ENCODE measurements around the gene UBE3B. TPM values are rescaled to one million over a fixed set of nuclear protein-coding genes. Genes with fewer than 3 reads are reported as not detected.

UBE3B gene
- total RNA-seq, 4 donors from 2014 or later: 42.7 to 49.9 (median 46.3) TPM

- no peak for DNase-seq (ENCODE audit: low spot score in 2 of 2)
- WGBS, 2 donors: 79 to 84% methylated on average over 2 of the region's 2 CpGs
- no peak overlapping the region for H3K4me3 ChIP-seq (ENCODE audit: low read depth, poor library complexity, severe bottlenecking)
- no peak for TF ChIP-seq CTCF (IDR thresholded peaks at IDR 0.05)
- no peak for TF ChIP-seq POLR2A (IDR thresholded peaks at IDR 0.05)
- intact Hi-C loops (cut with DNase I; ENCODE audit: low total_unique reads): no loop called here
Observed at GRCh38 chr12:109542014-109542413, 64.6 kb downstream of the UBE3B start.

GRCh38 chr12:109542876-109543275, 65.4 kb downstream of the UBE3B start:
- intact Hi-C loops (cut with DNase I; ENCODE audit: low total_unique reads): no loop called here
- H3K4me3 ChIP-seq (ENCODE audit: low read depth, poor library complexity, severe bottlenecking): no peak overlapping the region
- DNase-seq (ENCODE audit: low spot score in 2 of 2): no peak
- TF ChIP-seq CTCF (IDR thresholded peaks at IDR 0.05) (no peak), POLR2A (IDR thresholded peaks at IDR 0.05) (no peak)
- 83 to 89% methylated on average over 6 of the region's 6 CpGs for WGBS, 2 donors

GRCh38 chr12:109544955-109545531, 67.6 kb downstream of the UBE3B start:
- TF ChIP-seq POLR2A (IDR thresholded peaks at IDR 0.05) (no peak), CTCF (IDR thresholded peaks at IDR 0.05) (no peak)
- intact Hi-C loops (cut with DNase I; ENCODE audit: low total_unique reads): no loop called here
- no peak for DNase-seq (ENCODE audit: low spot score in 2 of 2)
- no peak overlapping the region for H3K4me3 ChIP-seq (ENCODE audit: low read depth, poor library complexity, severe bottlenecking)
- WGBS, 2 donors: 17 to 28% methylated on average over 1 to 5 of the region's 7 CpGs

DNA sequence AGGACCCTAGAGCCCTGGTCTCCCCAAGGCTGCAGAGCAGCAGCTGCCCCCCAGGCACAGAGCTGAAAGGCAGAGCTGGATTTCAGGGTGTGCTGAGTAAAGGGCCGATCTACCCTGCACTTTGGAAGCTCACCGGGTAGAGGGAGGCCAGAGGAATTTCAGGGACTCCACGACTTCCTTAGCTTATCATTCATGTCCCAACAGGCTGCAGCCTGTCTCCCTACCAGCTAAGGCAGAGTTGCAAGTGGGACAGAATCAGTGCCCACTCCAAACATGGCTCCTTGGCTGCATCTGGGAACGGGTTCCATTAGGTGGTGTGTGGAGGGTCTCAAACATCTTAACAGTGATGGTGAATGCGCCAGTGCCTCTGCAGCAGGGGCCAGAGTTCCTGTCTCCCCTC, 68.4 kb downstream of the UBE3B start:
- DNase-seq (ENCODE audit: low spot score in 2 of 2): no peak
- intact Hi-C loops (cut with DNase I; ENCODE audit: low total_unique reads): no loop called here
- no peak overlapping the region for H3K4me3 ChIP-seq (ENCODE audit: low read depth, poor library complexity, severe bottlenecking)
- 46 to 50% methylated on average over 5 of the region's 5 CpGs for WGBS, 2 donors
- TF ChIP-seq CTCF (IDR thresholded peaks at IDR 0.05) (no peak), POLR2A (IDR thresholded peaks at IDR 0.05) (no peak)

DNA sequence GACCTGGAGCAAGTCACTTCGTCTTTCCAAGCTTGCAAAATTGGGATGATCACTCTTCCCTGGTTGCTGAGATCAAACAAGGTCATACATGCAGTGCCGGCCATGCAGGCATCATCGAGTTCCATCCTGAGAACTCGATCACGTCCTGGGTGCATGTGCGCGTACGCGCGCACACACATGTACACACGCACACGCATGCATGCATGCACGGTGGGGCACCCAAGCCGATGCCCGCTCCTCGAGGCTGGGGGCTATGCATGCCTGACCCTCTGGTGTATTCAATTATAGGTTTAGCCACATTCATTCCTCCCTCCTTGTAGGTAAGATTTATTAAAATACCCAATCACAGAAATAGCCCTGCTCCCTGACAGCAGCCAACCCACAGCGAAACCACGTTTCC, 69.9 kb downstream of the UBE3B start:
- no peak overlapping the region for H3K4me3 ChIP-seq (ENCODE audit: low read depth, poor library complexity, severe bottlenecking)
- no peak for DNase-seq (ENCODE audit: low spot score in 2 of 2)
- intact Hi-C loops (cut with DNase I; ENCODE audit: low total_unique reads): no loop called here
- TF ChIP-seq POLR2A (IDR thresholded peaks at IDR 0.05) (no peak), CTCF (IDR thresholded peaks at IDR 0.05) (no peak)
- WGBS, 2 donors: 84 to 89% methylated on average over 18 of the region's 18 CpGs

- intact Hi-C loops (cut with DNase I; ENCODE audit: low total_unique reads): no loop called here
- DNase-seq (ENCODE audit: low spot score in 2 of 2): no peak
- no peak for TF ChIP-seq CTCF (IDR thresholded peaks at IDR 0.05)
- TF ChIP-seq POLR2A (IDR thresholded peaks at IDR 0.05): no peak
- WGBS, 2 donors: 63 to 75% methylated on average over 4 of the region's 4 CpGs
- no peak overlapping the region for H3K4me3 ChIP-seq (ENCODE audit: low read depth, poor library complexity, severe bottlenecking)
Observed at GRCh38 chr12:109548258-109548657, 70.8 kb downstream of the UBE3B start.

Measured in lower leg skin (tissue), 4 donors.